ENCODE measurements around the gene STX1A. TPM values are rescaled to one million over a fixed set of nuclear protein-coding genes. Genes with fewer than 3 reads are reported as not detected.
"Not testable (repeated sequence)": the region's sequence is repeated elsewhere in the genome, so short reads cannot be mapped to it uniquely, and the experiment has no call there.

STX1A gene
- polyA plus RNA-seq, 1 experiment = 12.9 TPM

- ChIA-PET CTCF (interaction anchor here (1.0 kb wide), 1 partner anchor 48 kb away, joined by 3 read pairs; no protein-coding TSS in a partner anchor), POLR2A (no interaction called here)
These were observed 38.4 kb downstream of the STX1A start for GRCh38 chr7:73681031-73681430.

GRCh38 chr7:73680501-73680900 lies 39.0 kb downstream of the STX1A start:
- no peak for DNase-seq (ENCODE audit: low read depth, low spot score)
- Histone ChIP-seq H3K4me3 (ENCODE audit: low read depth, low read length) (no peak overlapping the region), H3K27me3 (ENCODE audit: control insufficient read depth, insufficient read depth, low read length) (no peaks in the 10 kb centered on the region), H3K9me3 (ENCODE audit: control insufficient read depth, insufficient read depth, low read length) (no peaks in the 10 kb centered on the region; the same call in 1 of the 2 replicates), H3K27ac (ENCODE audit: low read depth, low read length) (no peak overlapping the region)
- CTCF ChIA-PET = interaction anchor here (1.0 kb wide), 1 partner anchor 48 kb away, joined by 3 read pairs; no protein-coding TSS in a partner anchor
- no peak for TF ChIP-seq CTCF (IDR thresholded peaks at IDR 0.05; ENCODE audit: low read depth, low read length)
- POLR2A ChIA-PET = no interaction called here

More at GRCh38 chr7:73681031-73681430, 38.4 kb downstream of the STX1A start:
- H3K27me3 ChIP-seq (ENCODE audit: control insufficient read depth, insufficient read depth, low read length) = no peaks in the 10 kb centered on the region
- no peak overlapping the region for H3K27ac ChIP-seq (ENCODE audit: low read depth, low read length)
- DNase-seq (ENCODE audit: low read depth, low spot score) = no peak
- H3K4me3 ChIP-seq (ENCODE audit: low read depth, low read length) = no peak overlapping the region; the same call in 1 of the 2 replicates
- no peak for TF ChIP-seq CTCF (IDR thresholded peaks at IDR 0.05; ENCODE audit: low read depth, low read length)
- no peaks in the 10 kb centered on the region; the same call in 1 of the 2 replicates for H3K9me3 ChIP-seq (ENCODE audit: control insufficient read depth, insufficient read depth, low read length)

- no peaks in the 10 kb centered on the region; the same call in 1 of the 2 replicates for H3K9me3 ChIP-seq (ENCODE audit: control insufficient read depth, insufficient read depth, low read length)
- TF ChIP-seq CTCF (IDR thresholded peaks at IDR 0.05; ENCODE audit: low read depth, low read length) = no peak
- H3K27ac ChIP-seq (ENCODE audit: low read depth, low read length) = no peak overlapping the region
- no peak overlapping the region for H3K4me3 ChIP-seq (ENCODE audit: low read depth, low read length)
- ChIA-PET POLR2A (no interaction called here), CTCF (interaction anchor here (1.0 kb wide), 1 partner anchor 49 kb away, joined by 3 read pairs; no protein-coding TSS in a partner anchor)
- DNase-seq (ENCODE audit: low read depth, low spot score) = no peak
- H3K27me3 ChIP-seq (ENCODE audit: control insufficient read depth, insufficient read depth, low read length) = no peaks in the 10 kb centered on the region
These were observed 39.8 kb downstream of the STX1A start for GRCh38 chr7:73679709-73680108.

GRCh38 chr7:73678862-73679261 lies 40.6 kb downstream of the STX1A start:
- POLR2A ChIA-PET = no interaction called here
- no peak overlapping the region for H3K4me3 ChIP-seq (ENCODE audit: low read depth, low read length)
- no peak for DNase-seq (ENCODE audit: low read depth, low spot score)
- no peaks in the 10 kb centered on the region; the same call in 1 of the 2 replicates for H3K9me3 ChIP-seq (ENCODE audit: control insufficient read depth, insufficient read depth, low read length)
- H3K27me3 ChIP-seq (ENCODE audit: control insufficient read depth, insufficient read depth, low read length) = no peaks in the 10 kb centered on the region
- no peak for TF ChIP-seq CTCF (IDR thresholded peaks at IDR 0.05; ENCODE audit: low read depth, low read length)
- H3K27ac ChIP-seq (ENCODE audit: low read depth, low read length) = no peak overlapping the region
- CTCF ChIA-PET = no interaction called here

- H3K9me3 ChIP-seq (ENCODE audit: control insufficient read depth, insufficient read depth, low read length); DNase-seq (ENCODE audit: low read depth, low spot score); H3K27me3 ChIP-seq (ENCODE audit: control insufficient read depth, insufficient read depth, low read length); H3K4me3 ChIP-seq (ENCODE audit: low read depth, low read length); POLR2A ChIA-PET; H3K27ac ChIP-seq (ENCODE audit: low read depth, low read length): not testable (repeated sequence)
- CTCF ChIA-PET = interaction anchor here (1.4 kb wide), 1 partner anchor 69 kb away, joined by 3 read pairs; no protein-coding TSS in a partner anchor
These were observed 43.4 kb downstream of the STX1A start for GRCh38 chr7:73676062-73676461.
